ENCODE data around the gene YES1.
A peak's percentile ranks its signal among the peaks of the same experiment; 100 is the strongest.
"Not testable (repeated sequence)": the region's sequence is repeated elsewhere in the genome, so short reads cannot be mapped to it uniquely, and the experiment has no call there.

Gene YES1

DNA sequence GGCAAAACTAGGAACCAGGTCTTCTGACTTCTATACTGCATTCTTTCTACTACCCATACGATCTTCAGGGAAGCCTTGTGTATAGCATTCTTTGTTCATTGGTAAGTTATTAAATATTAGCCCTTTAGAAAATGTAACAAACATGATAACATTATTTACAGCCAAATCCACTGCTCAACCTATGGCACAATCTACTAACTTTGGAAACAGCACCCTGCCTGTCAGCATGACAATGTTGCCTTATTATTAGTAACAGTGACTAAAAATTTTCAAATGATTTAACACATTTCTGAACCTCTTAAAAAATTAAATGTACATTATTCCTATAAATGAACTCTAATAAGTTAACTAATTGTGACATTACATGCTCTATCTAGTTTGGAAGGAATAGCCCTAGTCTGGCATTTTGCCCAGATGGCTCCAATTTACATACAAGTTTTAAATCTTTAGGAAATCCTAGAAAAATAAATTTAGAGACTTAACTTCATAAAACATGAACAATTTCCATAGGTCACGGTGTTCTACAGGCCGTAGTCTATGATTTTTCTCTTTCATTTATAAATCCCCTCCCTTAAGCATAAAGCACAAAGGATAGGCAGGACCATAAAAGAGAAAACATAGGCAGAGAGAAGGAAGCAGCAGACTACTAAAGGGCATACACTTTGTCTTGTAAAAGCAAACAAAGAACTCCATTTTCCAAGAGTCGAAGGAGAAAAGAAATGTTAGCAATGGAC is 33.7 kb downstream of the YES1 start:
- DNase-seq, result no peak

DNA sequence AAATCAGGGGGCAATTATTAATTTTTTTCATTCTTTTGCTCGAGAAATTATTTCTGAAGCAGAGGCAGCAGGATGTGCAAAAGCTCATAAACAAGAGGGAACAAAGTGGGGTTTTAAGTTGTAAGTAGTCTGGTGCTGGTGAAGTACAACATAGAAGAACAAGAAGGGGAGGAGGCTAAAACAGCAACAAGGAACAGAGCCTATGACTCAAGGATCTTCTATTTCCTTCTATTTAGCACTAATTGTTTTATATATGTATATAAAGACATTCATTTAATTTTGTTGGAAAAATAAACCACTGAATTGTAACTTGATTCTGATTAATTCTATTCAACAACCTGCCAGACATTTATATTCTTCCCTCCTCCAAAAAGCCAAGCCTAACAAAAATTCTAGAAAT is 35.0 kb downstream of the YES1 start:
- DNase-seq, result no peak

DNA sequence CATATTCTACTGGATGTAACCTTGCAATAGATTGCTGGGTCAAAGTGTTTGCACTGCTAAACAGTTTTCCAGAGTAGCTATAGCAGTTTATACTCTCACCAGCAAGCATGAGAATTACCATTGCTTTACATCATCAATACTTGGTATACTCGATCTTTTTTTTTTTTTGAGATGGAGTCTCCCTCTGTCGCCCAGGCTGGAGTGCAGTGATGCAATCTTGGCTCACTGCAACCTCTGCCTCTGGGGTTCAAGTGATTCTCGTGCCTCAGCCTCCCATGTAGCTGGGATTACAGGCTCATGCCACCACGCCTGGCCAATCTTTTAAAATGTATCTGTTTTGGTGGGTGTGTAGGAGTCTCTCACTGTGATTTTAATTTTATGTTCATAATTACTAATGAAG is 36.0 kb downstream of the YES1 start:
- DNase-seq, result not testable (repeated sequence)

DNA sequence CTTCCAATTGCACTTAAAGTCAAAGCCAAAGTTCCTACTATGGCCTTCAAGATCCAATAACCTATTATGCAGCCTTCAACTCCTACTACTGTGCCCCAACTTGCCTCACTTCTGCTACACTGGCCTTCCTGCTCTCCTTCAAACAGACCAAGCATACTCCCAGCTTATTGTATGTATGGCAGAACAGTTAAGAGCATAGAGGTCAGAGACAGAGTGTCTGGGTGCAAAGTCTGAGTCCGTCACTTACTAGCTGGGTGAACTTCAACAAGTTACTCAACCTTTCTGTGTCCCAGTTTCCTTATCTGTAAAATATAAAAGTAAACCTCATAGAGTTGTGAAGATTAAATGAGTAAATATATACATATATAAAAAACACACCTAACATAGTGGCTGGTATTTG is 37.2 kb downstream of the YES1 start:
- DNase-seq, result no peak

DNA sequence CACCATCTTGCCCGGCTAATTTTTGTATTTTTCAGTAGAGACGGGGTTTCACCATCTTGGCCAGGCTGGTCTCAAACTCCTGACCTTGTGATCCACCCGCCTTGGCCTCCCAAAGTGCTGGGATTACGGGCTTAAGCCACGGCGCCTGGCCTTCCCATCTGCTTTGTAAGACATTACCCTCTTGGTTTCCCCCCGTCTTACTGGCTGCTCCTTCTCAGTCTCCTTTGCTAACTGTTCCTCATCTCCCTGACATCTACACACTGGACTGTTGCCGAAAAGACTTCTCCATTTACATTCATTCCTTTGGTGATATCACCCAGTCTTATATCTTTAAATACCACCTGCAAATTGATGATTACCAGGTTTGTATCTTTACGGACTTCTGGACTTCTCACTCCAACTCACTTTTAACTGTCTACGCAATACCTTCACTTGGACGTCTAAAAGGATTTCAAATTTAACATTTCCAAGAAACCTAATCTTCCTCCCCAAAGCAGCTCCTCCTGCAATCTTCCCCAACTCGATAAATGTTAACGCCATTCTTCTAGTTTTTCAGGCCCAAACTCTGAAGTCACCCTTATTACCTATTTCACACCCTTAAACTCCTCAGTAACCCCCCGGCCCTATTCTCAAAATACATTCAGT is 37.9 kb downstream of the YES1 start:
- DNase-seq, result no peak

DNA sequence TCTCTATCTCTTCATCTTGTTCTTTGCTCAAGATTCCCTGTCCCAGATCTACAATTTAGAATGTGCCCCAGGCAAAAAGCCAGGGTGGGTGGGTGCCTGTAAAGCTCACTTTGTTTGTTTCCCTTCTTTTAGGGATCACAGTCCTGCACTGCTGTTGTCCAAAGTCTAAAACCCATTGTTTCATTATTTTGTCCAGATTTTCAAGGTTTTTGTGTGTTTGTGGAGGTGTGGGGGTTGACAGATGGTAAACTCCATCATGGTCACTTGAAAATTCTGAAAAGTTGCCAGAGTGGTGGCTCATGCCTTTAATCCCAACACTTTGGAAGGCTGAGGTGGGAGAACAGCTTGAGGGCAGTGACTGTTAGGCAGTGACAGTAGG is 41.5 kb downstream of the YES1 start:
- no peak for DNase-seq

DNA sequence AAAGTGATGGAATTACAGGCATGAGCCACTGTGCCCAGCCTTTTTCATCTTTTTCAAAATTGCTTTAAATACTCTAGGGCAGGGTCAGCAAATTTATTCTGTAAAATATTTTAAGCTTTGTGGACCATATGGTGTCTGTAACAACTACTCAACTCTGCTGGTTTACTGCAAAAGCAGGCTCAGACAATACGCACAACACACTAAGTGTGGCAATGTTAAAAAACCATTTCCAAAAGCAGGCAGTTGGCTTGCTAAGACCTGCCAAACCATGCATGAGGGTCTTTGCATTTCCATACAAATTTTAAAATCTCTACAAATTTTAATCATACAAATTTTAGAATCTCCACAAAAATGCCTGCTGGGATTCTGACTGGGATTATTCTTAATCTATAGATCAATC is 44.1 kb downstream of the YES1 start:
- no peak for DNase-seq

DNA sequence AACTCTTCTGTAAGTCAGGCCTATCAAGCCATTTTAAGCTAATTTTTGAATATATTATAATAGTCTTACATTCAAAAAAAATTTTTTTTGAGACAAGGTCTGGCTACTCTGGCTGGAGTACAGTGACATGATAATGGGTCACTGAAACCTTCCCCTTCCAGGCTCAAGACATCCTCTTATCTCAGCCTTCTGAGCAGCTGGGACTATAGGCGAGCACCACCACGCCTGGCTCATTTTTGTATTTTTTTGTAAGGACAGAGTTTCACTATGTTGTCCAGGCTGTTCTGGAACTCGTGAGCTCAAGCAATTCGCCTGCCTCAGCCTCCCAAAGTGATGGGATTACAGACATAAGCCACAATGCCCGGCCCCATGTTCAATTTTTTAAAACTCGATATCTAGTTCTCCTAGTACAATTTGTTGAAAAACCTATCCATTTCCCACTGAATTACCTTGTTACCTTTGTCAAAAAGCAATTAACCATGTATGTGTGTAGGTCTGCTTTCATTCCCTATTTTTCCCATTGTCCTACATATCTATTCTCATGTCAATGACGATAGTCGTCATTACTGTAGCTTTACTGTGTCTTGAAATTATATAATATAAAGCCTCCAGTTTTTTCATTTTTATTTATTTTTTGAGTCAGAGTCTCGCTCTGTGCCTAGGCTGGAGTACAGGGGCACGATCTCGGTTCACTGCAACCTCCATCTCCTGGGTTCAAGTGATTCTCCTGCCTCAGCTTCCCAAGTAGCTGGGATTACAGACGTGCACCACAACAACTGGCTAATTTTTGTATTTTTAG is 44.8 kb downstream of the YES1 start:
- no peak for DNase-seq

DNA sequence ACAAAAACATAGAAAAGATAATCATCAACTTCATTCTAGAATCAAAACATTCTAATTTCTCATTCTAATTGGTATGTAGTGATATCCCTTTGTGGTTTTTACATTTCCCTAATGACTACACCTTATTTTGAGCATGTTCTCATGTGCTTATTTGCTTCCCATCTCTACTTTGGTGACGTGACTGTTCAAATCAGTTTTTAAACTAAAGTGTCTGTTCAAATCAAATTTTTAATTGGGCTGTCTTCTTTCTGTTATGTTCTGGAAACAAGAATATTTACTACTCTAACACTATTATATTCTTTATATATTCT is 45.5 kb downstream of the YES1 start:
- DNase-seq, result no peak

DNA sequence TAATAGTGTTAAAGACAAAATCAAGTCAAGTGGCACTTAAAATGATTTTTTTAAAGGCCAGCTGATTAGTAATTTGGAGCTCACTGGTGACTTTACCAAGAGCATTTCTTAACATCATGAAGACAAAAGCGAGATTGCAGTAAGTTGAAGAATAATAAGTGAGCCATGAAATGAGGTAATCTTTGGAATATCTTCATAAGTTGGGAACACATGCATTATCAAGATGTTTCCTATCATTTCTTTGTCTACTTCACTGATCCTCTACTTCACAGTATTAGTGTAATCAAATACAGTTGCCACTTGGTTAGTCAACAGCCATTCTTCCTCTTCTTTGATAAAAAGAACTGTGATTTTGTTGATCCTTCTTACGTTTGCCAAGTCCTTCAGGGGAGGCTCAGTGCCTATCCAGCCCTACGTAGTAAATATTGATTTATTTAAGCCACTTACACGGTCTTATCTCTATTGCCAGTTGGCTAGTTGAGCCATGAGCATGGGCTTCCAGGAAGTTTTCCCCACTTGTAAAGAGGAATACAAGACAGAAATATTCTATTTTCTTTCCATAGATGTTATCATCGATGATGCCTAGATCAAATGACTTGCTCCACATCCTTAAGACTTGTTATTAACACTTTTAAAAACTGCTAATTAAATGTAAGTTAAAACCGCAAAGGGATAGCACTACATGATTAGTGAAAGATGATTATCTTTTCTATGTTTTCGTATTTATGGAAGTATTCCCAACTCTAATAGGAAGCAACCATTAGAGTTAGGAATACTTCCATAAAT is 46.1 kb downstream of the YES1 start:
- DNase-seq, result no peak

DNA sequence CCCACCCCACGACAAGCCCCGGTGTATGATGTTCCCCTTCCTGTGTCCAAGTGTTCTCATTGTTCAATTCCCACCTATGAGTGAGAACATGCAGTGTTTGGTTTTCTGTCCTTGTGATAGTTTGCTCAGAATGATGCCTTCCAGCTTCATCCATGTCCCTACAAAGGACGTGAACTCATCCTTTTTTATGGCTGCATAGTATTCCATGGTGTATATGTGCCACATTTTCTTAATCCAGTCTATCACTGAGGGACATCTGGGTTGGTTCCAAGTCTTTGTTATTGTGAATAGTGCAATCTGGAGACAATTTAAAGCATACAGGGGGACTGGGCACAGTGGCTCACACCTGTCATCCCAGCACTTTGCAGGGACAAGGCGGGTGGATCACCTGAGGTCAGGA is 52.2 kb downstream of the YES1 start:
- not testable (repeated sequence) for DNase-seq

DNA sequence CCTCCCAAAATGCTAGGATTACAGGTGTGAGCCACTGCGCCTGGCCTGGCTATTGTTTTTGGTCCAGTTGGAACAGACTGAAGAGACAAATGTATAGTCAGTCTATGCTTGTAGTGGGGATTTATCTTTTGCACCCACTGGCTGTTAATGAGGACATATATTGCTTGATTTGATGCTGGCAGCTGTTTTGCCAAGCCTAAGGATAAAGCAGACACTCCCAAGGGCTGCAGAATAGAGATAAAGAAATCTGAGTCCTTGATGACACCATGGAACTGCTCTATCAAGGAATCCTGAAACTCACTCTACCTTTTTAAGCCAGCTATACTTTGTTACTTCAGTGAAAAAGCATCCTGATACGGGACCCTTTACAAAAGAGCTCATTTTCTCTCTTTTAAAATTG is 56.5 kb downstream of the YES1 start:
- DNase-seq, result no peak

DNA sequence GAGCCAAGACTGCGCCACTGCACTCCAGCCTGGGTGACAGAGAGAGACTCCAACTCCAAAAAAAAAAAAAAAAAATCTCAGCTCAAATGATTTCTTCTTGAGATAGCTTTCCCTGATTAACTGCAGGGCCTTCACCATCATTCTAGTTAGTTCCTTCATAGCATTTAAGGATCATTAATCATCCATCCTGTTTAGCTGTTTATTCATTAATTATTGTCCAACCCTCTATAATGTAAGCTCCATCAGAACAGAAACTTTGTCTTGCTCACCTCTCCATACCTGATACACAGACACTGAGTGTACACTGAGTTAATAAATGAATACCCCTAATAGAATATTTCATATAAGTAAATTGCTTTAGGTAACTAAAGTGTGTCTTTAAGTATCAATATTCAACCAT is 57.4 kb downstream of the YES1 start:
- DNase-seq, result no peak

DNA sequence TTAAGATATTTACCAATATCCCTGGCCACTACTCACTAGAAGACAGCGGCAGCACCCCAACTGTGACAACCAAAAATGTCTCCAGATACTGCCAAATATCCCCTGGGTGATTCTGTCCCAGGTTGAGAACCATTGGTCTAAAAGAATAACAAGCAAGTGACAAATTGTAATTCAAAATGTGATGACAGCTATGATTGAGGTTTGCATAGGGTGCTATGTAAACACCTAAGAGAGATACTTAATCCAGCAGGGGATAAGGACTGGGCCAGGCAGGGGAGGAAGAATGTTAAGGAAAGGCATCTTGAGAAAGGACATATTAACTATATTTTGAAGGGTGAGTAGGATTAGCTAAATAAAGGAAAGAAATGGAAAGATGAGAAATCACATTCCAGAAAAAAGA is 61.6 kb downstream of the YES1 start:
- DNase-seq, result no peak

DNA sequence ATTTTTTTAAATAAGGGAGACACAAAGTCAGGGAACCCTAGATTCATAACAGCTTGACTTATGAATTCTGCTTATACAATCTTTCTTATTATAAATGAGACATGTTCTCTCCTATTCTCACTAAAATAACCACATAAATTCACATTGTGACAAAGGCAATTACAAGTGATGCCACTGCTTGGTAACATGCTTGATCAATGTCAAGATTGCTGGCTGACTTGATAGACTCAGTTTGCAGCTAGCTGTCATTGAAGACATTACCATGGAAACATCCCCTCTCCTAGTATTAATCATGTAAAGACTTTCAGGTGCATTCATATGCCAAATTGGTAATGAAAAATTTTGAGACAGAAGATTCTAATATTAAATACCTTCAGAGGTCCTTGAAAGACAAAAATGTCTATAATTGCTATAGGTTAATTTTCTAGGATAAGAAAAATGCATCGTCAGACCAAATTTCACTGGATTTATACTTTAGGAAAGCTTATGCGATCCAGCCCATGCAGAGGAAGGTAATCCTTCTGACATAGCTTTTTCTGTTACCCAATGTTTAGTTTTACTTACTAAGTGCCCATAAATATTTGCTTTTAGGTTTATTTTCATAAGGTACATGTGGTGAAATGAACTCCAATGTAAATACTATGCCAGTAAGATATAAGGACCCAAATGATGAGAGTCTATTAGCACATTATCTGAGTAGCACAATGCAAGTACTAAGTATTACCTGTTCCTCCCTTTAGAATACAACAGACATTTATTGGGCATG is 67.0 kb downstream of the YES1 start:
- no peak for DNase-seq

DNA sequence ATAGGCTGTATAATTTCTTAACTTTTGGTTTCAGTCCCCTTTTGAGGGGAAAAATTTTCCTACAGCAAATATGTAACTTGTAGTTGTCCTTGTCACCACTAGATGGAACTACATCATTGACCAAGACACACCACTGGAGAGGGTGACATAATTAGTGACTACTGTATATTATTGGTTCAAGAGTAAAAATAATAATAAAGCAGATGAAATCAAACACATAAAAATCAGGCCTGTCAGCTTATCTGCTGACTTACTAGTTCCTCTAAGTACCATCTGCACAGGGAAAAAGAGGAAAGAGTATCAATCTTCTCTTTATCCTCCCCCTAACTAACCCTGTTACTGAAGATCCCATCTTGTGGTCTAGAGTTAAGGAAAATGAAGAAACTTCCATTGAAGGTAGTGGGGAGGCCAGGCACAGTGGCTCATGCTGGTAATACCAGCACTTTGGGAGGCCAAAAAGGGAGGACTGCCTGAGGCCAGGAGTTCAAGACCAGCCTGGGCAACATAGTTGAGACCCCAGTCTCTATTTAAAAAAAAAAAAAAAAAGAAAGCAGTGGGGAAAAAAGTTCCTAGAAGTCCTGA is 70.0 kb downstream of the YES1 start:
- peak; percentile 10 for DNase-seq

DNA sequence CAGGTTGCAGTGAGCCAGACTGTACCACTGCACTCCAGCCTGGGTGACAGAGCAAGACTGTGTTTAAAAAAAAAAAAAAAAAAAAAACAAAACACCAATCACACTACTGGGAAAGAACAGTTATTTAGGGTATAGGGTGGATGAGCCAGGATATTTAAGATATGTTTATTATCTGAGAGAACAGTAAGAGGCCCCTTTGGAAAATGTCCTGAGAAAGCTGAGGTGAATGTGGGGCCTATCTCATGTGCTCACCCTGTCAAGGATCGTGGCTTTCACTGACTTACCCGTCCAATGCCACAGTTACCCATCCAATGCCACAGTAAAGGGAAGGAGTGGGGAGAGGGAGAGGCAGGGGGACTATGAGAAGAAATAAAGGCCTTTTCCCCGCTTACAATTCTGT is 79.7 kb downstream of the YES1 start:
- DNase-seq, result no peak

DNA sequence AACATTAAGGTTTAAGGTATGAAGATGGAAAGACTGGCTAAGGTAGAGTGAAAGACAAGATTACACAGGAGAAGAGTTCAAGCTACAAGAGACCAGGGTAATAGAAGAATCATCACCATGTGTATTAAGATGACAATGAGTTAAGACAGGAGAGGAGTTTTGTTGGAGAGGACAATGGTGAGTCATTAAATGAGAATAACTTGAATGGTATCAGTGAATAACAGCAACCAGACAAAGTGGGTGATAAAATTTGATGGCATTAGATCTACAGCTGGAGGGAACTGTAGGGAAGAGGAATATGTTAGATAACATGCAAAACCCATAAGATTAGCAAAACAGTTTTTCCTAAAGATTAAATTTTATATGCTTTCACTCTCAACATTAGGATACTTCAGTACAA is 80.9 kb downstream of the YES1 start:
- DNase-seq, result no peak

DNA sequence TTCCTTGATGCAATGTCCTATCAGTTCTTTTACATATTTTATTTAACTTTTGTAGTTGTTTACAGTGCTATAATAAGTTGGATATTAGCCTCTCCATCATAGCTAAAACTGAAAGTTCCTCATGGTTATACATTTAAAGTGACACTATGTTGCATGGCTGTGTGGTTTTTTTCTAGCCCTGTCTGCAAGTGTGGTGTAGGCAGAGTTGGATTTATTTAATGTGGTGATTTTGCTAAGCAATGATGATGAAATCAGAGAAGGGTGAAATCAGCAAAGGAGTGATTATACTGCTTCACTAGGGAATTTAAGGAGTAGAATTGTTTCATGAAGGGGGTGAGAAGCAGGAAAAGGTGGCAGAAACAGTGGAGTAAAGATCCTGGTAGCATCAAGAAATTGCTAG is 81.3 kb downstream of the YES1 start:
- DNase-seq, result no peak

DNA sequence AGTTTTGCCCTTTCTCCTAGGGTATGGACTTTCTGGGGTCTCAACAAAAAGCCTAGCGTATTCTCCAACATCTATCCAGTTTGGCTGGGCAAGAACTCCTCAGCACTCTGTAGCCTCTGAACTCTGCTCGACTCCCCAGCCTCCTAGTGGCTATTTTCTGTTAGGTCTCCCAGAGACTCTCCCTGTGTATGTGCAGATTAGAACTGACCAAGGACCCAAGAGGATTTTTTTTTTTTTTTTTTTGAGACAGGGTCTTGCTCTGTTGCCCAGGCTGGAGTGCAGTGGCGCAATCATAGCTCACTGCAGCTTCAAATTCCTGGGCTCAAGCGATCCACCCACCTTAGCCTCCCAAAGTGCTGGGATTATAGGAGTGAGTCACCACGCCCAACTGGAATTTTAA is 81.9 kb downstream of the YES1 start:
- DNase-seq, result not testable (repeated sequence)

DNA sequence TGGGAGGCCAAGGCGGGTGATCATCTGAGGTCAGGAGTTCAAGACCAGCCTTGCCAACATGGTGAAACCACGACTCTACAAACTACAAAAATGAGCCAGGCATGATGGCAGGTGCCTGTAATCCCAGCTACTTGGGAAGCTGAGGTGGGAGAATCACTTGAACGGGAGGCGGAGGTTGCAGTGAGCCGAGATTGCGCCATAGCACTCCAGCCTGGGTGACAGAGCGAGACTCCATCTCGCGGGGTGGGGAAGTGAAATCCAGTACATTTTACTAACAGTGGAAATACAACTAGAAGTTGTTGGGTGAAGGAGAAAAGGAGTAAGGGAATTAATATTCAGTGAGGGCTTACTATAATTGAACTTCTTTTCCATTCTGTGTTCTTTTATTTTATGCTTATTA is 86.4 kb downstream of the YES1 start:
- no peak for DNase-seq

DNA sequence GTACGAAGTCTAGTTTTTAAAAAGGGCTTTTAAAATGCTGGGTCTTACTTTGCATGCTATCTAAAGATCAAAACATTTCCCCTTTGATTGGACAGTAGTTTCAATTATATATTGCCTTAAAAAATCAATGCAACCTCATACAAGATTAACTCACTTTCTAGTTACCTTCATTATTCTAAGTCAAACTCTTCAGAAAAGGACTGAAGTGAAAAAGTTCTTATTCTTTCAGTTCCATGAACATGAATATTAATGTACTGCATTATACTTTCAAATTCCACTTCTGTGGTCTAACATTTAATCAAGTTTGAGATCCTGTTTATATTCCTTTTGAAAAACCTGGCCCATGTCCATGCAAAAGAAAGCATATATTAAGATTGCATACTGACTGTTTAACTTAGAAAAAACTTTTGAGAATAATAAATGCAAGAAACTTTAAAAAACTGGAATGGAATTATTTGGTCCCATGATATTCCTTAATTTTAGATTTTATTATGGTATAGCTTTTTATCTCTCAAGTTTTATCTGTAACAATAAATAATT is 88.4 kb downstream of the YES1 start:
- DNase-seq, result no peak

Data from NCI-H526 treated with DMSO at 0.1 percent for 48 hours (cell line).